LHCN-M2 (cell line): ENCODE measurements around the gene CROCC2. TPM values are rescaled to one million over a fixed set of nuclear protein-coding genes. Genes with fewer than 3 reads are reported as not detected.

Experiments used
- DNase-seq: peaks from one replicate; pipeline ENCODE4 v3.0.0-alpha.2; 2012; ENCODE audit warnings: low read depth
- total RNA-seq: library from RNA; depleted of rRNA; stranded (reverse); fragments of >200 nt; gene quantifications from 2 replicates; pipeline ENCODE4 v1.2.3, GENCODE V29; 2014

Gene CROCC2
- total RNA-seq, 1 experiment from 2014 or later, result under 0.01 TPM

- DNase-seq, result peak; percentile 83
Observed at GRCh38 chr2:240997856-240998705, 91.9 kb downstream of the CROCC2 start, which contains the start of gene SNED1. Gene SNED1 (plus strand): TSS chr2:240998618. CDS start chr2:240998838, 220 bp downstream.

- DNase-seq, result no peak
Observed at GRCh38 chr2:240998706-240998994, 92.5 kb downstream of the CROCC2 start.

GRCh38 chr2:240998995-240999791, 93.1 kb downstream of the CROCC2 start:
- no peak for DNase-seq

GRCh38 chr2:240999873-241000541, 93.9 kb downstream of the CROCC2 start:
- DNase-seq, result no peak

- no peak for DNase-seq
Observed at GRCh38 chr2:241000831-241001321, 94.7 kb downstream of the CROCC2 start.

- no peak for DNase-seq
Observed at GRCh38 chr2:241001413-241002274, 95.5 kb downstream of the CROCC2 start.

GRCh38 chr2:241002275-241003046, 96.3 kb downstream of the CROCC2 start:
- DNase-seq, result no peak

GRCh38 chr2:241003047-241003360, 96.9 kb downstream of the CROCC2 start:
- no peak for DNase-seq

GRCh38 chr2:241003369-241003768, 97.2 kb downstream of the CROCC2 start:
- no peak for DNase-seq

- DNase-seq, result no peak
Observed at GRCh38 chr2:241003830-241004564, 97.9 kb downstream of the CROCC2 start.

- no peak for DNase-seq
Observed at GRCh38 chr2:241005569-241005968, 99.4 kb downstream of the CROCC2 start.

- DNase-seq, result no peak
Observed at GRCh38 chr2:241006412-241006811, 100.3 kb downstream of the CROCC2 start.

- no peak for DNase-seq
Observed at GRCh38 chr2:241007111-241007510, 101.0 kb downstream of the CROCC2 start.

- DNase-seq, result no peak
Observed at GRCh38 chr2:241007880-241008710, 102.0 kb downstream of the CROCC2 start.

GRCh38 chr2:241008711-241009121, 102.6 kb downstream of the CROCC2 start:
- DNase-seq, result no peak

- DNase-seq, result no peak
Observed at GRCh38 chr2:241009191-241009590, 103.1 kb downstream of the CROCC2 start.

GRCh38 chr2:241009601-241010530, 103.7 kb downstream of the CROCC2 start:
- peak; percentile 46 for DNase-seq
